Measurements from ENCODE around the gene LAMC2.

The LAMC2 gene

GRCh38 chr1:183203094-183203493 is 17.0 kb downstream of the LAMC2 start:
- H3K4me3 ChIP-seq (ENCODE audit: control insufficient read depth, low read depth, low read length): no peak overlapping the region
- TF ChIP-seq, protein P1, sequence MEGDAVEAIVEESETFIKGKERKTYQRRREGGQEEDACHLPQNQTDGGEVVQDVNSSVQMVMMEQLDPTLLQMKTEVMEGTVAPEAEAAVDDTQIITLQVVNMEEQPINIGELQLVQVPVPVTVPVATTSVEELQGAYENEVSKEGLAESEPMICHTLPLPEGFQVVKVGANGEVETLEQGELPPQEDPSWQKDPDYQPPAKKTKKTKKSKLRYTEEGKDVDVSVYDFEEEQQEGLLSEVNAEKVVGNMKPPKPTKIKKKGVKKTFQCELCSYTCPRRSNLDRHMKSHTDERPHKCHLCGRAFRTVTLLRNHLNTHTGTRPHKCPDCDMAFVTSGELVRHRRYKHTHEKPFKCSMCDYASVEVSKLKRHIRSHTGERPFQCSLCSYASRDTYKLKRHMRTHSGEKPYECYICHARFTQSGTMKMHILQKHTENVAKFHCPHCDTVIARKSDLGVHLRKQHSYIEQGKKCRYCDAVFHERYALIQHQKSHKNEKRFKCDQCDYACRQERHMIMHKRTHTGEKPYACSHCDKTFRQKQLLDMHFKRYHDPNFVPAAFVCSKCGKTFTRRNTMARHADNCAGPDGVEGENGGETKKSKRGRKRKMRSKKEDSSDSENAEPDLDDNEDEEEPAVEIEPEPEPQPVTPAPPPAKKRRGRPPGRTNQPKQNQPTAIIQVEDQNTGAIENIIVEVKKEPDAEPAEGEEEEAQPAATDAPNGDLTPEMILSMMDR (IDR thresholded peaks at IDR 0.05; ENCODE audit: control insufficient read depth, insufficient read depth, low read depth, low read length, missing control alignments): no peak
- DNase-seq (ENCODE audit: low read depth): no peak

DNA sequence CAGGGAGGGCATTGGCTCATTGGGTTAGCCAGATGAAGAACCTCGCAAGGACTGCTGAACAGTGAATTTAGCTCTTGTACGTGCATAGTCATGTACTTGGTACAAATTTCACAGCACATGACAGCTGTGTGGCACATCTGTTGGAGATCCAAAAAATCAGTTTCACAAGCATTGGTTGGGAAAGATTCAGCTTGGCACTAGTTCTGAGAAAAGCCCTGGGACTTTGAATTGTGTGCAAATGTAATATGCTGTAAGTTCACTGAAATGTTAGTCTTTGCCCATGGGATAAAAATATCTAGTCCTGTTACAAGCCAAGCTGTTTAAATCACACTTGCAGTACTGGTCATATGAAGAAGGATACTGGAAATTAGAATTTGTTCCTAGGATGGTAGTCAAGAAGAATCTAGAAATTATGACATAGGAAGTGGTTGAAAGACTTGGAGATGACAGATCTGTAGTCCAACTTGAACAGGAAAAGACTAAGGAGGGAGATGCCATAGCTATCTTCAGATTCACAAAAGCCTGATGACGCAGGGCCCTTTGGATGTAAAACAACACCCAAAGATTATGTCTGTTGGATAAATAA is 19.2 kb downstream of the LAMC2 start:
- TF ChIP-seq, protein P1 (IDR thresholded peaks at IDR 0.05; ENCODE audit: control insufficient read depth, insufficient read depth, low read depth, low read length, missing control alignments): no peak
- peak; percentile 61 for DNase-seq (ENCODE audit: low read depth)
- H3K4me3 ChIP-seq (ENCODE audit: control insufficient read depth, low read depth, low read length): no peak overlapping the region

DNA sequence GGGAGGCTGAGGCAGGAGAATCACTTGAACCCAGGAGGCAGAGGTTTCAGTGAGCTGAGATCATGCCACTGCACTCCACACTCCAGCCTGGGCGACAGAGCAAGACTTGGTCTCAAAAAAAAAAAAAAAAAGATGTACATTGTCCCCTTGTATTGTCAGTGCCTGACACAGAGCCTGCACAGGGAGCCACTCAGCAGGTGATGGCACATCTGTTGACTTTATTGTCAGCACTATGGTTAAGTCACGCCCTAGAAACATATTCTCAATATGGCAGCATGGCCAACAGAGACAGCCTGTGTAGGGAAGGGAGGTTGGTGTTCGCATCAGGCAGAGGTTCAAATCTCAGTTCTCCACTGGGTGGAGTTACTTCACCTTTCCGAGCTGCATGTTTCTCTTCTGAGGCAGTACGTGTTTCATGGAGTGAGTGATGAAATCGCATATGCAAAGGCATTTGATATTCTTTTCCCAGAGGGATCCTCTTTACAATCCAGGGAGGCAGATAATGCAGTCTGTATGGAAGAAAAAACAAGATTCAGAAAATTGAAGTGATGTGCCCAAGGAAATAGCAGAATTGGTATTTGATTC is 20.6 kb downstream of the LAMC2 start:
- H3K4me3 ChIP-seq (ENCODE audit: control insufficient read depth, low read depth, low read length): no peak overlapping the region
- DNase-seq (ENCODE audit: low read depth): no peak
- TF ChIP-seq, protein P1 (IDR thresholded peaks at IDR 0.05; ENCODE audit: control insufficient read depth, insufficient read depth, low read depth, low read length, missing control alignments): no peak

- peak; percentile 67 for DNase-seq (ENCODE audit: low read depth)
- no peak overlapping the region for H3K4me3 ChIP-seq (ENCODE audit: control insufficient read depth, low read depth, low read length)
- TF ChIP-seq, protein P1 (IDR thresholded peaks at IDR 0.05; ENCODE audit: control insufficient read depth, insufficient read depth, low read depth, low read length, missing control alignments): no peak
Observed at GRCh38 chr1:183209533-183210158, 23.6 kb downstream of the LAMC2 start.

GRCh38 chr1:183210681-183211080 is 24.6 kb downstream of the LAMC2 start:
- TF ChIP-seq, protein P1 (IDR thresholded peaks at IDR 0.05; ENCODE audit: control insufficient read depth, insufficient read depth, low read depth, low read length, missing control alignments): no peak
- H3K4me3 ChIP-seq (ENCODE audit: control insufficient read depth, low read depth, low read length): no peak overlapping the region
- DNase-seq (ENCODE audit: low read depth): no peak

GRCh38 chr1:183212870-183213269 is 26.8 kb downstream of the LAMC2 start:
- no peak overlapping the region for H3K4me3 ChIP-seq (ENCODE audit: control insufficient read depth, low read depth, low read length)
- TF ChIP-seq, protein P1 (IDR thresholded peaks at IDR 0.05; ENCODE audit: control insufficient read depth, insufficient read depth, low read depth, low read length, missing control alignments): no peak
- DNase-seq (ENCODE audit: low read depth): no peak
